GM10266 (cell line): ENCODE data around the gene IL1B.

Experiments
- DNase-seq: peaks from one replicate; pipeline ENCODE4 v3.0.0; 2012; ENCODE audit errors: extremely low spot score
- CTCF ChIP-seq: IDR thresholded peaks from 2 replicates; pipeline ENCODE4 v1.5.1; 2012; ENCODE audit warnings: mild to moderate bottlenecking, low read depth; ENCODE audit not compliant: control insufficient read depth, insufficient read depth; ENCODE audit errors: missing control alignments

IL1B gene

GRCh38 chr2:112836695-112837117 lies at the start of gene IL1B:
Gene IL1B (minus strand): TSS chr2:112836779. CDS start chr2:112836229, 550 bp downstream.
- DNase-seq: no peak

GRCh38 chr2:112886291-112886690 lies 49.7 kb upstream of the IL1B start:
- no peak for DNase-seq
- TF ChIP-seq CTCF: no peak

More at GRCh38 chr2:112836695-112837117, at the start of gene IL1B:
- TF ChIP-seq CTCF: no peak

DNA sequence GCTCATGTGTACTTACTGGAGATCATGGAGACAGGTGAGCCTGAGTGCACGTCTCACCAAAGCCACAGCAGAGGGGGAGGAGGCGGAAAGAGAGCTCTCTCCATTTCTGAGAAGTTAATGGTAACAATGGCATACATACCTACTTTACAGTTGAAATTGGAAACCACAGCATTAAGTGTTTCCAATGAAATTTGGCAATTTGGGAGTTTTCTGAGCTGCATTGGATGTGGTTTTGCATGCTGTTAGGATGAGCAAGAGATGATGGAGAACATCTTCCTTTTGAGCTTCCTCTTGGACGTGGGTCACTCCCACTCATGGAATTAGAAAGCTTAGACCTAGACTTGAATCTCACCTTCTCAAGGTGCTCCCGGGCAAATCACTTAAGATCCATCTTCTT lies 48.9 kb upstream of the IL1B start:
- DNase-seq: no peak
- no peak for TF ChIP-seq CTCF

- peak; percentile 89 for TF ChIP-seq CTCF
- peak; percentile 78 for DNase-seq
These were observed 48.4 kb upstream of the IL1B start for GRCh38 chr2:112884869-112885505.

DNA sequence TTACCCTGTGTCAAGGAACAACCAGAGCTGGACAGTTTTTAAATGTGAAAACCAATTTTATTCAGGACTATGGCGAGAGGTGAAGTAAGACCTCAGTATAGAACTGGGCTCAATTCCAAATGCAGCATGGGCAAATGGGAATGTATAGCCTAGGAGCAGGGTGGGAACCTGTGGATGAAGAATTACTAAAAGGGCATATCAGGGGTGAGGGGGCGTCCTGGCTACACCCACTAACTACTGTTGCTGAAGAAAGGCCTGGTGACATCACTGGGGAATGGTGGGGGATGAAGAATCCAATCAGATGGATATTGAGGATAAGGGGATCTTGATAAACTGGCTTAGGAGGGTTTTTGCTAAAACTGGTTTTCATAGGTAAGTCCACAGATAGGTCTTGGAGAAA lies 47.1 kb upstream of the IL1B start:
- TF ChIP-seq CTCF: no peak

DNA sequence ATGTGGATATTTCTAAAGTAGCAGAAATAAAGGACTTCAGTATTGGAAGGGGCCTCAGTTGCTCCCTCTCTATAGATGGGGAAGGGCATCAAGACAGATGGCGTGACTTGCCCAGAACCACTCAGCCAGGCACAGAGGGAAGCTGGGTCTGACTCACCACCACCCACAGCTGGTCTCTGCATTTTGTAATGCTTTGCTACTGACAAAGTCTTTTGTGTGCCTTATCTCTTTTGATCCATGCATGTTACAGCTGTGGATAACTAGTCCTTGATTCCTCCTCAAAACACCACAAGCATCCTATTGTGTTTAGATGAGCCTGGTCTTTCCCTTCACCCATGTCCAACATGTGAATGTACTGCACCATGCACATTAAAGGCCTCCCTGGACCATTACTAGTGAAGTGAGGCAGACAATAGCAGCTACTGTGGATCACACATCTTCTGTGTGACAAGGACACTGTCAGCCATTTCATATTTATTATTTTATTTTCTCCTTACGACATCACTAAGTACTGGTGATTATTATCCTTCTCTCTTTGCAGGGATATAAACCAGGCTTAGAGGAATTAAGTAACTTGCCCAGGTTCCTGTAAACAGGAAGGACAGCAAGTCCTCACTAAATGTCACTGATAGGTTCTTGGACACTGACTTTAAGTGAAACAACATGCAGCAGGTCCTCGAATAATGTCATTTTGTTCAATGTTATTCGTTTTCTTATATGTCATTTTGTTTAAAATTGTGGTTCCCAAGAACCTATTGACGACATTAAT lies 44.8 kb upstream of the IL1B start:
- DNase-seq: peak; percentile 58
- TF ChIP-seq CTCF: no peak

More for the DNA sequence above, 47.1 kb upstream of the IL1B start:
- DNase-seq: no peak

- no peak for TF ChIP-seq CTCF
- no peak for DNase-seq
These were observed 44.1 kb upstream of the IL1B start for GRCh38 chr2:112880696-112881095.
